WTC11 (cell line): ENCODE data around the gene FBRSL1. TPM values are rescaled to one million over a fixed set of nuclear protein-coding genes. Genes with fewer than 3 reads are reported as not detected.
"Not testable (repeated sequence)": the region's sequence is repeated elsewhere in the genome, so short reads cannot be mapped to it uniquely, and the experiment has no call there.

Source experiments
- ATAC-seq: fragments of 200-7000 bp; cut with Tn5 transposase; 2 replicates; pipeline ENCODE4 v1.10.0; 2021; ENCODE audit warnings: mild to moderate bottlenecking, moderate library complexity
- CTCF ChIA-PET: fragments of 300-600 bp; sonication (Branson Sonifier 250); formaldehyde crosslinking; loops from one replicate; lab custom pipeline; 2021; ENCODE audit warnings: antibody characterized with exemption; lab: Charles Lee
- POLR2A ChIA-PET: fragments of 350-600 bp; sonication (Branson Sonifier 250); formaldehyde crosslinking; loops from one replicate; lab custom pipeline; 2021; ENCODE audit warnings: antibody characterized with exemption; lab: Charles Lee
- DNase-seq: peaks from one replicate; pipeline ENCODE4 v3.0.0; 2021; ENCODE audit warnings: low spot score
- H3K27ac Mint-ChIP-seq: 2 replicates; pipeline ENCODE4 v1.8.0; 2021; ENCODE audit warnings: mixed read lengths
- H3K27me3 Mint-ChIP-seq: 2 replicates; pipeline ENCODE4 v1.8.0; 2021; ENCODE audit warnings: low read depth, mild to moderate bottlenecking, moderate library complexity, mixed read lengths
- H3K36me3 Mint-ChIP-seq: 2 replicates; pipeline ENCODE4 v1.8.0; 2021; ENCODE audit warnings: mixed read lengths
- H3K4me1 Mint-ChIP-seq: 2 replicates; pipeline ENCODE4 v1.8.0; 2022; ENCODE audit warnings: mixed read lengths
- H3K4me3 Mint-ChIP-seq: 2 replicates; pipeline ENCODE4 v1.8.0; 2021; ENCODE audit warnings: mild to moderate bottlenecking, moderate library complexity, mixed read lengths
- H3K9me3 Mint-ChIP-seq: 2 replicates; pipeline ENCODE4 v1.8.0; 2021; ENCODE audit warnings: mixed read lengths
- CREB1 ChIP-seq: sonication (generic); formaldehyde crosslinking; IDR thresholded peaks from 2 replicates; pipeline ENCODE4 v1.8.0; 2023; ENCODE audit warnings: mild to moderate bottlenecking, missing genetic modification reagents
- CREM ChIP-seq: sonication (generic); formaldehyde crosslinking; IDR thresholded peaks from 2 replicates; pipeline ENCODE4 v1.8.1; 2022; ENCODE audit warnings: mild to moderate bottlenecking, missing genetic modification reagents, moderate library complexity
- E2F1 ChIP-seq: sonication (generic); formaldehyde crosslinking; IDR thresholded peaks from 2 replicates; pipeline ENCODE4 v1.8.0; 2022; ENCODE audit warnings: mild to moderate bottlenecking, missing genetic modification reagents
- ELF4 ChIP-seq: sonication (generic); formaldehyde crosslinking; IDR thresholded peaks from 2 replicates; pipeline ENCODE4 v1.8.1; 2022; ENCODE audit warnings: low read depth, mild to moderate bottlenecking, moderate library complexity, missing genetic modification reagents
- EMX1 ChIP-seq: fragments of 250-450 bp; sonication (Bioruptor Pico); IDR thresholded peaks from 2 replicates; pipeline ENCODE4 v1.8.0; 2021; ENCODE audit warnings: mild to moderate bottlenecking
- FOXP1 ChIP-seq: sonication (generic); formaldehyde crosslinking; IDR thresholded peaks from 2 replicates; pipeline ENCODE4 v1.8.0; 2022; ENCODE audit warnings: missing genetic modification reagents, mild to moderate bottlenecking, moderate library complexity, borderline replicate concordance
- GTF2I ChIP-seq: fragments of 250-450 bp; sonication (Bioruptor Pico); conservative IDR thresholded peaks from 2 replicates; pipeline ENCODE4 v1.4.0; 2021; ENCODE audit warnings: mild to moderate bottlenecking
- HMGA2 ChIP-seq: fragments of 250-450 bp; sonication (Bioruptor Pico); IDR thresholded peaks from 2 replicates; pipeline ENCODE4 v1.4.0; 2021; ENCODE audit warnings: mild to moderate bottlenecking, moderate library complexity
- IRF1 ChIP-seq: sonication (generic); formaldehyde crosslinking; IDR thresholded peaks from 2 replicates; pipeline ENCODE4 v1.8.0; 2023; ENCODE audit warnings: missing genetic modification reagents
- NFATC4 ChIP-seq: fragments of 250-450 bp; sonication (Bioruptor Pico); IDR thresholded peaks from 2 replicates; pipeline ENCODE4 v1.9.0; 2021; ENCODE audit warnings: mild to moderate bottlenecking
- NR3C1 ChIP-seq: sonication (generic); formaldehyde crosslinking; conservative IDR thresholded peaks from 2 replicates; pipeline ENCODE4 v1.8.1; 2023; ENCODE audit warnings: low read depth, mild to moderate bottlenecking, missing genetic modification reagents
- RORB ChIP-seq: fragments of 250-450 bp; sonication (Bioruptor Pico); IDR thresholded peaks from 2 replicates; pipeline ENCODE4 v1.9.0; 2021; ENCODE audit warnings: mild to moderate bottlenecking
- SMAD3 ChIP-seq: sonication (generic); formaldehyde crosslinking; IDR thresholded peaks from 2 replicates; pipeline ENCODE4 v1.8.0; 2022; ENCODE audit warnings: missing genetic modification reagents, mild to moderate bottlenecking, borderline replicate concordance
- SMAD4 ChIP-seq: sonication (generic); formaldehyde crosslinking; IDR thresholded peaks from 2 replicates; pipeline ENCODE4 v1.8.0; 2022; ENCODE audit warnings: mild to moderate bottlenecking, missing genetic modification reagents
- SOX15 ChIP-seq: fragments of 250-450 bp; sonication (Bioruptor Pico); IDR thresholded peaks from 2 replicates; pipeline ENCODE4 v1.9.0; 2021; ENCODE audit warnings: mild to moderate bottlenecking
- total RNA-seq: library from RNA; stranded (reverse); gene quantifications from 3 replicates; pipeline ENCODE4 v1.2.3, GENCODE V29; 2021
- TF ChIP-seq, protein P1 (sequence below): sonication (generic); formaldehyde crosslinking; IDR thresholded peaks from 2 replicates; pipeline ENCODE4 v1.8.1; 2023; ENCODE audit warnings: mild to moderate bottlenecking, missing genetic modification reagents, borderline replicate concordance
- TF ChIP-seq, protein P2 (sequence below): fragments of 250-450 bp; sonication (Bioruptor Pico); conservative IDR thresholded peaks from 2 replicates; pipeline ENCODE4 v1.9.0; 2021; ENCODE audit warnings: mild to moderate bottlenecking
- TF ChIP-seq, protein P3 (sequence below): sonication (generic); formaldehyde crosslinking; conservative IDR thresholded peaks from 2 replicates; pipeline ENCODE4 v1.8.1; 2023; ENCODE audit warnings: mild to moderate bottlenecking, low read depth, missing genetic modification reagents, moderate library complexity

The FBRSL1 gene
- total RNA-seq, 1 experiment from 2014 or later, result 129 TPM

DNA sequence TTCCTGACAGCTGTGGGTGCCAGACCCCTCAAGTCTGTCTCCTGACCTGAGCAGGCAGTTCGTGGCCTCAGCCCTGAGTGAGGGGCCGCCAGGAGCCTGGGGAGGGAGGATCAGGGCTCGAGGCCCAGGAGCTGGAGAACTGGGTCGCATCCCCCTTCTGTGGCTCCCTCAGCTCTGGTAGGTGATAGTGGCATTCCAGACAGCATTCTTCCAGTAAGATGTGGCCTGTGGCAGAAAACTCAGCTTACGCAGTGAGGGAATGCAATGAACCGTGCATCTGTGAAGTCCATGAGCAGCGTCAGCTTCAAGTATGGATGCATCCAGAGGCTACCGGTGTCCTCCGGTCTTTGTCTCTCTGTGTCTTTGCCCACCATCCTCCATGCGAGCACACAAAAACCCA, 28.4 kb upstream of the FBRSL1 start:
- CTCF ChIA-PET, result interaction anchor here (1.0 to 1.9 kb wide), 10 partner anchors 13 to 308 kb away, joined by 3 to 21 read pairs (median 6); no protein-coding TSS in a partner anchor
- H3K4me1 Mint-ChIP-seq, result no peaks in the 10 kb centered on the region
- H3K27ac Mint-ChIP-seq, result no peak overlapping the region
- peaks cover 33% of the 10 kb centered on the region for H3K27me3 Mint-ChIP-seq
- DNase-seq (no peak), ATAC-seq (no peak)
- 0 out of 2 replicates have a peak, but pooled peaks cover 3% of the 10 kb centered on the region for H3K36me3 Mint-ChIP-seq
- H3K9me3 Mint-ChIP-seq, result peaks cover 11% of the 10 kb centered on the region
- POLR2A ChIA-PET, result no interaction called here
- no peak overlapping the region for H3K4me3 Mint-ChIP-seq
- TF ChIP-seq, protein P1, sequence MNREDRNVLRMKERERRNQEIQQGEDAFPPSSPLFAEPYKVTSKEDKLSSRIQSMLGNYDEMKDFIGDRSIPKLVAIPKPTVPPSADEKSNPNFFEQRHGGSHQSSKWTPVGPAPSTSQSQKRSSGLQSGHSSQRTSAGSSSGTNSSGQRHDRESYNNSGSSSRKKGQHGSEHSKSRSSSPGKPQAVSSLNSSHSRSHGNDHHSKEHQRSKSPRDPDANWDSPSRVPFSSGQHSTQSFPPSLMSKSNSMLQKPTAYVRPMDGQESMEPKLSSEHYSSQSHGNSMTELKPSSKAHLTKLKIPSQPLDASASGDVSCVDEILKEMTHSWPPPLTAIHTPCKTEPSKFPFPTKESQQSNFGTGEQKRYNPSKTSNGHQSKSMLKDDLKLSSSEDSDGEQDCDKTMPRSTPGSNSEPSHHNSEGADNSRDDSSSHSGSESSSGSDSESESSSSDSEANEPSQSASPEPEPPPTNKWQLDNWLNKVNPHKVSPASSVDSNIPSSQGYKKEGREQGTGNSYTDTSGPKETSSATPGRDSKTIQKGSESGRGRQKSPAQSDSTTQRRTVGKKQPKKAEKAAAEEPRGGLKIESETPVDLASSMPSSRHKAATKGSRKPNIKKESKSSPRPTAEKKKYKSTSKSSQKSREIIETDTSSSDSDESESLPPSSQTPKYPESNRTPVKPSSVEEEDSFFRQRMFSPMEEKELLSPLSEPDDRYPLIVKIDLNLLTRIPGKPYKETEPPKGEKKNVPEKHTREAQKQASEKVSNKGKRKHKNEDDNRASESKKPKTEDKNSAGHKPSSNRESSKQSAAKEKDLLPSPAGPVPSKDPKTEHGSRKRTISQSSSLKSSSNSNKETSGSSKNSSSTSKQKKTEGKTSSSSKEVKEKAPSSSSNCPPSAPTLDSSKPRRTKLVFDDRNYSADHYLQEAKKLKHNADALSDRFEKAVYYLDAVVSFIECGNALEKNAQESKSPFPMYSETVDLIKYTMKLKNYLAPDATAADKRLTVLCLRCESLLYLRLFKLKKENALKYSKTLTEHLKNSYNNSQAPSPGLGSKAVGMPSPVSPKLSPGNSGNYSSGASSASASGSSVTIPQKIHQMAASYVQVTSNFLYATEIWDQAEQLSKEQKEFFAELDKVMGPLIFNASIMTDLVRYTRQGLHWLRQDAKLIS (CRISPR knock-in tag), result no peak
- TF ChIP-seq SOX15 (CRISPR knock-in tag), result no peak

DNA sequence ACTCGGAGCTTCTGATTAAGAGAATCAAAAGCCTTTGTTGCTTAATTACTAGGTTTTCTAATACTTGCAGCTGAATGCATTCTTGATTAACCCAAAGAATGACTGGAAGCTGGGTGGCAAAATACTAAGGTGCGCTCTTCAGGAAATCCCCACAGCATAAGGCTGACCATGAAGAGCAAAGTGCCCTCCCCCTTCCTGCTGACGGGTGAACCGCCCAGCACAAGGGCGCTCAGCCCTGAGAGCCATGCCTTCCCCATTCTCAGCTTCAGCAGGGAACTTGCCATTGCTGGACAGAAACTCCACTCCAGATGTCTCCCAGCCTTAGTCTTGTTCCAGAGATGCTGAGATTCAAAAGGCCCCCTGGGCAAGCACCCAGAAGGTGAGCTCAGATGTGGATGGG, 27.2 kb upstream of the FBRSL1 start:
- H3K9me3 Mint-ChIP-seq, result peaks cover 11% of the 10 kb centered on the region
- H3K27me3 Mint-ChIP-seq, result peaks cover 41% of the 10 kb centered on the region
- H3K36me3 Mint-ChIP-seq, result 0 out of 2 replicates have a peak, but pooled peaks cover 3% of the 10 kb centered on the region
- no peak overlapping the region for H3K27ac Mint-ChIP-seq
- ATAC-seq, result no peak
- CTCF ChIA-PET, result interaction anchor here (0.6 to 1.2 kb wide), 2 partner anchors 92 to 121 kb away, joined by 3 to 4 read pairs; no protein-coding TSS in a partner anchor
- no peak overlapping the region for H3K4me3 Mint-ChIP-seq
- TF ChIP-seq FOXP1 (CRISPR knock-in tag) (no peak), E2F1 (CRISPR knock-in tag) (no peak), NFATC4 (CRISPR knock-in tag) (no peak), CREM (no peak), GTF2I (CRISPR knock-in tag) (no peak), RORB (CRISPR knock-in tag) (no peak), SMAD4 (CRISPR knock-in tag) (no peak), CREB1 (CRISPR knock-in tag) (no peak), IRF1 (CRISPR knock-in tag) (no peak), NR3C1 (CRISPR knock-in tag) (no peak), HMGA2 (CRISPR knock-in tag) (no peak), ELF4 (no peak), SMAD3 (CRISPR knock-in tag) (no peak), EMX1 (CRISPR knock-in tag) (no peak)
- TF ChIP-seq, protein P2, sequence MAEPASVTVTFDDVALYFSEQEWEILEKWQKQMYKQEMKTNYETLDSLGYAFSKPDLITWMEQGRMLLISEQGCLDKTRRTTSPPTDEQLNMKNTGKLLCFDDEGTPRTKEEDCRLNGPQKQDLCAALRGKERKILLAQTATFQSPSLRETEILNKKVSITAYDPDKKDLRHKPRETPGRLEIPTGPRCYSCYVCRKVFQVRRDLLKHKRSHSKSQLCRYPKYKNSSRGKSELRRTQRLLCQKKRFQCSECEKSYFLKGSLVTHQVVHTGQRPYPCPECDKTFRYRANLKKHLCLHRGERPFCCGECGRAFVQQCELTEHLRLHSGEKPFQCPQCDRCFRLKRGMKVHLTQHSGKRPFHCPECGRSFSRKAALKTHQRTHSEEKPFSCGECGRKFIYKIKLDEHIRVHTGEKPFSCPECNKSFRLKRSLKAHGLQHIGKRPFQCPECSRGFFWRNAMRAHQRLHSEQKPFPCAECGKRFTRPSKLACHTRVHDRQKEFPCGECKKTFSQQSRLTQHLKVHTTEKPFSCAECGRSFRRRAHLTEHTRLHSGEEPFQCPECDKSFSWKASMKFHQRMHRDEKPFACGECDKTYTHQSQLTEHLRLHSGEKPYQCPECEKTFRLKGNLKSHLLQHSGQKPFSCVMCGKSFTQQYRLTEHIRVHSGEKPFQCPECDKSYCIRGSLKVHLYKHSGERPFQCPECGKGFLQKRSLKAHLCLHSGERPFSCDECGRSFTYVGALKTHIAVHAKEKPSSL, result no peak
- TF ChIP-seq, protein P3, sequence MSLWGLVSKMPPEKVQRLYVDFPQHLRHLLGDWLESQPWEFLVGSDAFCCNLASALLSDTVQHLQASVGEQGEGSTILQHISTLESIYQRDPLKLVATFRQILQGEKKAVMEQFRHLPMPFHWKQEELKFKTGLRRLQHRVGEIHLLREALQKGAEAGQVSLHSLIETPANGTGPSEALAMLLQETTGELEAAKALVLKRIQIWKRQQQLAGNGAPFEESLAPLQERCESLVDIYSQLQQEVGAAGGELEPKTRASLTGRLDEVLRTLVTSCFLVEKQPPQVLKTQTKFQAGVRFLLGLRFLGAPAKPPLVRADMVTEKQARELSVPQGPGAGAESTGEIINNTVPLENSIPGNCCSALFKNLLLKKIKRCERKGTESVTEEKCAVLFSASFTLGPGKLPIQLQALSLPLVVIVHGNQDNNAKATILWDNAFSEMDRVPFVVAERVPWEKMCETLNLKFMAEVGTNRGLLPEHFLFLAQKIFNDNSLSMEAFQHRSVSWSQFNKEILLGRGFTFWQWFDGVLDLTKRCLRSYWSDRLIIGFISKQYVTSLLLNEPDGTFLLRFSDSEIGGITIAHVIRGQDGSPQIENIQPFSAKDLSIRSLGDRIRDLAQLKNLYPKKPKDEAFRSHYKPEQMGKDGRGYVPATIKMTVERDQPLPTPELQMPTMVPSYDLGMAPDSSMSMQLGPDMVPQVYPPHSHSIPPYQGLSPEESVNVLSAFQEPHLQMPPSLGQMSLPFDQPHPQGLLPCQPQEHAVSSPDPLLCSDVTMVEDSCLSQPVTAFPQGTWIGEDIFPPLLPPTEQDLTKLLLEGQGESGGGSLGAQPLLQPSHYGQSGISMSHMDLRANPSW (CRISPR knock-in tag), result no peak
- H3K4me1 Mint-ChIP-seq, result no peaks in the 10 kb centered on the region
- POLR2A ChIA-PET, result no interaction called here
- no peak for DNase-seq

DNA sequence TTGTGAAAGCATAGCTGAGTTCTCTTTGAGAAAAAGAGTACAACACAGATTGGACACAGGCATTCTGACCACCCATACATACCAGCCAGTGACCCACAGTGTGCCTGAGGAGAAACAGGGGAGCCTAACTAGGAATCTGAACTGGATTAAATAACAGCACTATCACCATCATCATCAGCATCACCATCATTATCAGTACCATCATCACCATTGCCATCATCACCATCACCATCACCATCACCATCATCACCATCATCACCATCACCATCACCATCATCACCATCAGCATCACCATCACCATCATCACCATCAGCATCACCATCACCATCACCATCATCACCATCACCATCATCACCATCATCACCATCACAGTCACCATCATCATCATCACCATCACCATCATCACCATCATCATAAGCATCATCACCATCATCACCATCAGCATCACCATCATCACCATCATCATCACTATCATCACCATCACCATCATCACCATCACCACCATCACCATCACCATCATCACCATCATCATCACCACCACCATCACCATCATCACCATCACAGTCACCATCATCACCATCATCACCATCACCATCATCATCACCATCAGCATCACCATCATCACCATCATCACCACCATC, 26.5 kb upstream of the FBRSL1 start:
- H3K27ac Mint-ChIP-seq, H3K4me1 Mint-ChIP-seq, H3K36me3 Mint-ChIP-seq, DNase-seq, H3K4me3 Mint-ChIP-seq, POLR2A ChIA-PET, ATAC-seq: not testable (repeated sequence)
- CTCF ChIA-PET, result interaction anchor here (1.2 kb wide), 1 partner anchor 91 kb away, joined by 4 read pairs; no protein-coding TSS in a partner anchor
- peaks cover 11% of the 10 kb centered on the region for H3K9me3 Mint-ChIP-seq
- H3K27me3 Mint-ChIP-seq, result peaks cover 44% of the 10 kb centered on the region

DNA sequence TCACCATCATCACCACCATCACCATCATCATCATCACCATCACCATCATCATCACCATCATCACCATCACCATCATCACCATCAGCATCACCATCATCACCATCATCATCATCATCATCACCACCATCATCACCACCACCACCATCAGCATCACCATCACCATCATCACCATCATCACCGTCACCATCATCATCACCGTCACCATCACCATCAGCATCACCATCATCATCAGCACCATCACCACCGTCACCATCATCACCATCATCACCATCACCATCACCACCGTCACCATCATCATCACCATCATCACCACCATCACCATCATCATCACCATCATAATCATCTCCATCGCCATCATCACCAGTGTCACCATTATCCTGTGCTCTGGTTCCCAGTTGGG, 25.6 kb upstream of the FBRSL1 start:
- CTCF ChIA-PET, POLR2A ChIA-PET, DNase-seq, H3K4me1 Mint-ChIP-seq, H3K4me3 Mint-ChIP-seq, H3K36me3 Mint-ChIP-seq, H3K27ac Mint-ChIP-seq, ATAC-seq: not testable (repeated sequence)
- Mint-ChIP-seq H3K9me3 (peaks cover 11% of the 10 kb centered on the region), H3K27me3 (peaks cover 44% of the 10 kb centered on the region)
